DMS 273 treated with DMSO at 0.1 percent for 48 hours (cell line): ENCODE data around the gene SSC4D.

Experiments used
- DNase-seq: peaks from one replicate; lab custom pipeline; 2025; lab: John Stamatoyannopoulos, UW

Gene SSC4D

GRCh38 chr7:76354516-76354915 lies 55.0 kb downstream of the SSC4D start:
- no peak for DNase-seq

- no peak for DNase-seq
Observed at GRCh38 chr7:76353744-76354143, 55.8 kb downstream of the SSC4D start.

DNA sequence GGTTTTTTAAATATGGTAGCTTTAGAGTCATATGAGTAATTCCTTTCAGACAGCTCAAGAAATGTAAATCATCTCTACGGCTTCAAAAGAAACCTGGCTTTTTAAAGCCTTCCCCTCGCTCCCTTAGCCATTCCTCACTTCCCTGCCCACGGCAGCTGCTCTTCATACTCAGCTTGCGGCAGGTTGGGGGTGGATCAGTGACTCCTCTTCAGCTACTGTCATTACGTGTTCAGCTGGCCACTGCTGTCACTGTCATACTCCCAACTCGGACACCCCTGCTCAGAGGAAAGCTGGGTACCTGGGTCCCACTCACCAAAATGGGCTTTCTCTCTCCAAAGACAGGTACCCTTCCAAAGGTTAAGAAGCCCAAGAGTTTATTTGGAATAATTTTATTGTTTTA lies 57.3 kb downstream of the SSC4D start:
- DNase-seq = no peak

DNA sequence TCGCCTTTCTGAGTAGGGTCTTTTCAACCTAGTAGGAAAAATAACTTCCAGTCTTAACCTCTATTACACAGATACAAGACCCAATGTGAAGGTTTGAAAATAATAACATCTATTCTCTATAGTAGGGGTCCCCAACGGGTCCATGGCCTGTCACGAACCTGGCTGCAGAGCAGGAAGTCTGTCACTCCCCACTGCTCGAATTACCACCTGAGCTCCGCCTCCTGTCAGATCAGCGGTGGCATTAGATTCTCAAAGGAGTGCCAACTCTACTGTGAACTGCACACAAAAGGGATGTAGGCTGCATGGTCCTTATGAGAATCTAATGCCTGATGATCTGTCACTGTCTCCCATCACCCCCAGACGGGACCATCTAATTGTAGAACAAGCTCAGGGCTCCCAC lies 58.1 kb downstream of the SSC4D start:
- no peak for DNase-seq

DNA sequence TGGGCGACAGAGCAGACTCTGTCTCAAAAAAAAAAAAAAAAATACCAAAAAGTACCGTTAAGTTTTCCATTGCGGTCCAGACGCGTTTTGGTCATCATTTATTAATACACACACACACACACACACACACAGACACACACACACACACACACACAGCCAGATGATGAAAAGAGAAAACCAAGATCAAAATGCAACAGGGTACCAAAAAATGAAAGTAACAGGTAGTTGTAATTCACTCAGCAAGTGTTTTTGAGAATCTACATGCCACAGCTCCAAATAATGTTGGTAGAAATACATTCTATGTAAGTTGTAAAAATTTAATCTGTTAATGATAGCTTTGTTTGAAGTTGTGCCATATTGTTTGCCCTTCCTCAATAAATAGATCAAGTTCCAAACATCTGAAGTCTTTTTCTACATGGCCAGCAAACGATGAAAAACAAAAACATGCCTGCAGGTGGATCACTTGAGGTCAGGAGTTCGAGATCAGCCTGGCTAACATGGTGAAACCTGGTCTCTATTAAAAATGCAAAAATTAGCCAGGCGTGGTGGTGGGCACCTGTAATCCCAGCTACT lies 60.1 kb downstream of the SSC4D start:
- DNase-seq = no peak

DNA sequence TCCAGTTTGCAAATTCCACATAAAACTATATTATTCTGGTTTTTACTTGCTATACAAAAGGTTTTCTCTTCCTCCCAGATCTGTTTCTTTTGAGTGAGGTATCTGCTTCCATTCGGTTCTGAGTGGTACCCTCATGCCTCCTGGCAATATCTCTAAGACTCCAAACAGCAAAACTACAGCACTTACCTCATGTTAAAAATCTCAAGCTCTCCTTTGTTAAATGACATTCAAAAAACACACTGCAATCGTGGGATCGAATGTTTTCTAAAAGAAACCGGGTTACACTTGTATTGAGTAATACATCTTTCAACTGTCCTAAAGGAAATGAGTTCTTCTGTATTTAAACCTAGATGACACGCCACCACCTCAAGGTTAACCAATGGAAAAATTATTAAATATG lies 61.8 kb downstream of the SSC4D start:
- no peak for DNase-seq

GRCh38 chr7:76346778-76347177 lies 62.7 kb downstream of the SSC4D start:
- no peak for DNase-seq

- no peak for DNase-seq
Observed at GRCh38 chr7:76346097-76346496, 63.4 kb downstream of the SSC4D start.

GRCh38 chr7:76343931-76344321 lies 65.6 kb downstream of the SSC4D start:
- no peak for DNase-seq

GRCh38 chr7:76343294-76343930 lies 66.1 kb downstream of the SSC4D start:
- DNase-seq = no peak

DNA sequence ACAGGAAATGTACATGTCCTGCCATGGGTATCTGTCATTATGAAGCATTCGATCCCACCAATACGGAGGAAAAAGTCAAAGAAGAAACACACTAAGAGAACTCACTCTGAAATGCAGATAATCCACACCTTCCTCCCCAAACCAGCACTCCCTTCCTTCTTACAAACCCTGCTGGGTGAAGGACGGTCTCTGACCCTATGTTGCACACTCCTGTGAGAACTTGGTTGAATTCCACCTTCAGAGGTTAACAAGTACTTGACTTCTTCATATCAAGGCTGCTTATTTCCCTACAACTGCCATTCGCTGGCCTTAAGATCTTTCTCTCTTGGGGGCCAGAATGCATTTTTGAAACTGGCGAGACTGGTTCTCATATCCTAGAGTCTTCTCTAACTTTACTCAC lies 67.3 kb downstream of the SSC4D start:
- DNase-seq = no peak

DNA sequence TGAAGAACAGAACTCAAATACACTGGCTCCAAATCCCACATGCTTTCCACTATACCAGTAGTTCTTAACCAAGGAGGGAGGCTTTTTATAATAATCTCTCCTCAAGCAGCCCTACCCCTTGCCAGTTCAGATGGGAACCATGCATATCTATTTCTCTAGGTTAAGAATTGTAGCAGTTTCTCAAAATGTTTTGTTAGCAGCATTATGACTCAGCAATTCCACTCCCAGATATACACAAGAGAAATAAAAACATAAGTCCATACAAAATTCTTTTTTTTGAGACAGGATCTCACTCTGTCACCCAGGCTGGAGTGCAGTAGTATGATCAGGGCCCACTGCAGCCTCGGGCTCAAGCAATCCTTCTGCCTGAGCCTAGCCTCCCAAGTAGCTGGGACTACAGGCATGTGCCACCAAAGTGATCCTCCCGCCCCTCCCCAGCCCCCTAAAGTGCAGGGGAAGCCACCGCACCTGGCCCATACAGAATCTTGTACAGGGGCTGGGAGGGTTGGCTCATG lies 68.8 kb downstream of the SSC4D start:
- DNase-seq = no peak
